Tibial nerve (tissue), 4 donors: Measurements from ENCODE around the gene DNAH14.

Source experiments
- EP300 ChIP-seq, 2 donors: sonication (generic); formaldehyde crosslinking; IDR thresholded peaks; one replicate each; pipeline ENCODE4 v1.6.1; 2017; ENCODE audit warnings: antibody characterized with exemption in 2 of 2, mild to moderate bottlenecking in 1 of 2
- POLR2A ChIP-seq, 2 donors: fragments of 450-650 bp; IDR thresholded peaks; one replicate each; pipeline ENCODE4 v1.6.1; 2017; ENCODE audit warnings: antibody characterized with exemption in 2 of 2, mild to moderate bottlenecking in 2 of 2, moderate library complexity in 2 of 2
- TF ChIP-seq, protein P1 (sequence below), 5 experiments: fragments of 200-600 bp in 3 of 5; fragments of 450-650 bp in 2 of 5; sonication (generic) in 3 of 5; IDR thresholded peaks; one replicate each; pipeline ENCODE4 v1.5.1; 2016 to 2019; ENCODE audit warnings: antibody characterized with exemption in 5 of 5, mild to moderate bottlenecking in 3 of 5, moderate library complexity in 2 of 5

- TF ChIP-seq, protein P1, sequence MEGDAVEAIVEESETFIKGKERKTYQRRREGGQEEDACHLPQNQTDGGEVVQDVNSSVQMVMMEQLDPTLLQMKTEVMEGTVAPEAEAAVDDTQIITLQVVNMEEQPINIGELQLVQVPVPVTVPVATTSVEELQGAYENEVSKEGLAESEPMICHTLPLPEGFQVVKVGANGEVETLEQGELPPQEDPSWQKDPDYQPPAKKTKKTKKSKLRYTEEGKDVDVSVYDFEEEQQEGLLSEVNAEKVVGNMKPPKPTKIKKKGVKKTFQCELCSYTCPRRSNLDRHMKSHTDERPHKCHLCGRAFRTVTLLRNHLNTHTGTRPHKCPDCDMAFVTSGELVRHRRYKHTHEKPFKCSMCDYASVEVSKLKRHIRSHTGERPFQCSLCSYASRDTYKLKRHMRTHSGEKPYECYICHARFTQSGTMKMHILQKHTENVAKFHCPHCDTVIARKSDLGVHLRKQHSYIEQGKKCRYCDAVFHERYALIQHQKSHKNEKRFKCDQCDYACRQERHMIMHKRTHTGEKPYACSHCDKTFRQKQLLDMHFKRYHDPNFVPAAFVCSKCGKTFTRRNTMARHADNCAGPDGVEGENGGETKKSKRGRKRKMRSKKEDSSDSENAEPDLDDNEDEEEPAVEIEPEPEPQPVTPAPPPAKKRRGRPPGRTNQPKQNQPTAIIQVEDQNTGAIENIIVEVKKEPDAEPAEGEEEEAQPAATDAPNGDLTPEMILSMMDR (IDR thresholded peaks at IDR 0.05), result no peak
- no peak for TF ChIP-seq EP300 (IDR thresholded peaks at IDR 0.05)
- TF ChIP-seq POLR2A (IDR thresholded peaks at IDR 0.05), result no peak
These were observed 493.5 kb downstream of the DNAH14 start for GRCh38 chr1:225422795-225423517.
